GM11168 (cell line): ENCODE data around the gene FAM124A.

Experiments
- in situ Hi-C: fragments of 300-500 bp; cut with MboI; formaldehyde crosslinking; loops from one replicate; pipeline ENCODE4 v1.12.0; 2022; ENCODE audit warnings: low sequenced_read_pairs; ENCODE audit not compliant: unreplicated experiment

Gene FAM124A

DNA sequence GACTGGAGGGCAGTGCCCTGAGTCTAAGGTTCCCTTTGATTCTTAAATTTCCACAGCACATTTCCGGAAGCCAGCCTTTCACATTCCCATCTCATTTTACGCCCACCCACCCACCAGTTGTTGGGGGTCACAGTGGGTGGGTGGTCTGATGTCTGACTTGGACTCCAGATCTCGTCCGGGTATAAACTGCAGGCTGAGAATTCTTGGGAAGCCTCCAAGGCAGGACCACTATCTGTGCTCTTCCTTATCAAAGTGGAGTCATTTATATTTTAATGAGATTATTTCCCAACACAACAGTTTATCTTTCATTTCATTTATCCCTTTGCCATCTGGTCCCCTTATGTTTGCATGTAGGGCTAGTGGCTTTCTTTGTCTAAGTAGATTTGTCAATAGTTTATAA lies 3.6 kb upstream of the FAM124A start:
- in situ Hi-C loops, result no loop called here

- in situ Hi-C loops, result no loop called here
Measured at GRCh38 chr13:51220706-51221105, 1.5 kb upstream of the FAM124A start.

GRCh38 chr13:51221108-51221507 lies 1.1 kb upstream of the FAM124A start:
- in situ Hi-C loops, result no loop called here

GRCh38 chr13:51221674-51222036 lies 543 bp upstream of the FAM124A start:
- in situ Hi-C loops, result no loop called here

- in situ Hi-C loops, result no loop called here
Measured at GRCh38 chr13:51222686-51223559, 725 bp downstream of the FAM124A start.

GRCh38 chr13:51223560-51224270 lies 1.5 kb downstream of the FAM124A start:
- in situ Hi-C loops, result no loop called here

GRCh38 chr13:51225029-51225428 lies 2.8 kb downstream of the FAM124A start:
- in situ Hi-C loops, result no loop called here

- in situ Hi-C loops, result no loop called here
Measured at GRCh38 chr13:51227404-51227803, 5.2 kb downstream of the FAM124A start.

DNA sequence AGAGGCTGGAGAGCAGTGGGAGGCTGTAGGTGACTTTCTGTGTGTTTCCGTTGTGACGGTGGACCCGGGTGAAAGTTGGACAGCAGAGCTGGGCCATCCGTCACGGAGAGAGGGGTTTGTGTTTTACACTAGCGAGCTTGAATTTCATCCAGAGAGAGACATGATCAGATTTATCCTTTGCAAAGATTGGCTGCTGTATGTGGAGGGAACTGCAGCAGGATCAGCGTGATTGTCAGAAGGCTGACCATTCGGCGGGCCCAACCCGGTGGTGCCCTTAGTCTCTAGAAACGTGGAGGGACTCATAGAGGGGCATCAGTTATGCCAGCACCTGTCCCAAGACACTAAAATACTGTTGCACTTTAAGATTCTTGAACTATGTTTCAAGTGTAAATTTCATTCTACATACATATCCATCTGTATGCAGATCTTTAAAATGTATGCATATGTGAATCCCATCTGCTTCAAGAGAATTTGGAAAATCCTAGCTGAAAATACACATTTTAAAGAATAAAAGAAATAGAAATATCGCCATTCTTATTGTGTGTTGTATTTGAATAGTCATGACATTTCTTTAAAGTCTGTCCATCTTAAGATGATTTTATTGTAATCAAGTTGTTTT lies 7.0 kb downstream of the FAM124A start:
- in situ Hi-C loops, result no loop called here

- in situ Hi-C loops, result no loop called here
Measured at GRCh38 chr13:51229731-51230130, 7.5 kb downstream of the FAM124A start.

DNA sequence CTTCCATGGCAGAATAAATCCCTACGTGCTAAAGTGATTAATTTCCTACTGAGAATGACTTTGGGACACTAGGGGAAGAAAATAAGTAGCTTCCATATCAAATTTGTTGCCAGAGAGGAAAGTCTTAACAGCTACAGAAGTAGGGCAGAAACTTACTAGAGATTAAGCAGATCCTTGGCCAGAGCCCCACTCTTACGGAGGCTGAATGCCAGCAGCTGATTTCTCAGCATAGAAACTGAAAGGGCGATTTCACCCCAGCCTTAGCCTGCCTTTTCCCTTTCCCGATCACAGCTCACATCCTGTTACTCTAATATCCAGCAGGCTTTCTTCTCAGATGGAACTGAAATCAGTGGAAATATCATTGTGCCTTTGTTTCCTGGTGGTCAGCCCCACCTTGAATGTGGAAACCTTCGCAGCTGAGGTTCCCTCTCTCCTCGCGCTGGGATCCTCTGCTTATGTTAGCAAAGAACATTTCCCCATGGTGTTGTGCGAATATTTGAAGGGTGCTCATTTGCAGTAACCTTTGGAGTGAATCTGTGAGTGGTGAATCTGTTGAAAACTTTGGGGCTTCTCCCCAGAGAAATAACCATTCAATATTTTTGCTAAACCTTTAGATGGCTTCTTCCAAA lies 8.4 kb downstream of the FAM124A start:
- in situ Hi-C loops, result no loop called here

- in situ Hi-C loops, result no loop called here
Measured at GRCh38 chr13:51231456-51231855, 9.3 kb downstream of the FAM124A start.

DNA sequence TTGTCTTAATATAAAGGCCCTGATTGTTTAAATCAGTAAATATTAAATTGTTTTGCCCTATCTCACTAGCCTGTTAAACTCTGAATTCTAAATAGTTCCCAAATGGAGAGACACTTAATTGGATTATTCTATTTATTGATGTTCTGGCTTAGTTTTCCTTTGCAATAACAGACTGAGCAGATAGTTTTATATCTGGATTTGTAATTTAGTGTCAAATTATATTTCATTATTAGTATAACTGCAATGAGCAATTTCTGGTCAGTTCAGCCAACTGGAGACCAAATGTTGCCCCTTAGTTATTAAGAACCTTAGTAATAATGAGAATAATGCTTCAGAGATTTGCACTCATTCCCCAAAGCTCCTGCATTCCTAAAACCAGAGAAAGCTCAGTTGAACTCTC lies 10.1 kb downstream of the FAM124A start:
- in situ Hi-C loops, result no loop called here

- in situ Hi-C loops, result no loop called here
Measured at GRCh38 chr13:51233117-51233826, 11.1 kb downstream of the FAM124A start.

DNA sequence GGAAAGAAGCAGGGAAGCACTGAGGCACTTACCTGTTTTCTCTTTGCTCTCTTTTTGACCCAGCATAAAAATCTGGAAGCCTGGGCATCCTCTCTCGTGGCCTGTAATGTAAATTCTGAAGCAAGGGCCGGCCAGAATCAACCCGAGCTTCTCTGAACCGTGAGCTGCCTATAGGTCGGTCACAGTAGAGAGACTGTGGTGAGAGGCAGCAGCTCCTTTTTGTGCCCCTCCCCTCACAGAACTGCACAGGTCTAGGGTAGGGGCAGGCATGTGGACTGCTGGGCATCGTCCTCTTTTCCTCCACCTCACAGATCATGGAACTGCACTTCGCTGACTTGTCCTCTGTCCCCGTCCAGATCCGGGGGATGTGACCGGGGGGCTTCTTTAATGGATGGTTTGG lies 12.5 kb downstream of the FAM124A start:
- in situ Hi-C loops, result no loop called here

DNA sequence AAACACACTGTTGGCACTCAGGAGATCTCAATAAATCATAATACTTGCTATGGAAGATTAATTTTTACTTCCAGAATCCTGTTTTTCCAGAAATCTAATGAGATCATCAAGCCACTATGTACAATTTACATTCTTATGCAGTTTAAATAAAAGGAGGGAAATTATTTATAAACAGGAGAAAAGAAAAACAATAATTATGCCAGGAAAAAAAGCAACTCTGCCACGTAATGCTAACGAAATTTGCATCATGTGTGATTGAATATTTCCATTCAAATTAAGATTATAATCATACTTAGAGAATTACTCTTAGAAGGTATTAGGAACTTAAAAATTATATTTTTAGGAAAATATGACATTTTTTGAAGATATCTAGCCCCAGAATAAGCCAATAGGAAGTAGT lies 13.0 kb downstream of the FAM124A start:
- in situ Hi-C loops, result no loop called here

DNA sequence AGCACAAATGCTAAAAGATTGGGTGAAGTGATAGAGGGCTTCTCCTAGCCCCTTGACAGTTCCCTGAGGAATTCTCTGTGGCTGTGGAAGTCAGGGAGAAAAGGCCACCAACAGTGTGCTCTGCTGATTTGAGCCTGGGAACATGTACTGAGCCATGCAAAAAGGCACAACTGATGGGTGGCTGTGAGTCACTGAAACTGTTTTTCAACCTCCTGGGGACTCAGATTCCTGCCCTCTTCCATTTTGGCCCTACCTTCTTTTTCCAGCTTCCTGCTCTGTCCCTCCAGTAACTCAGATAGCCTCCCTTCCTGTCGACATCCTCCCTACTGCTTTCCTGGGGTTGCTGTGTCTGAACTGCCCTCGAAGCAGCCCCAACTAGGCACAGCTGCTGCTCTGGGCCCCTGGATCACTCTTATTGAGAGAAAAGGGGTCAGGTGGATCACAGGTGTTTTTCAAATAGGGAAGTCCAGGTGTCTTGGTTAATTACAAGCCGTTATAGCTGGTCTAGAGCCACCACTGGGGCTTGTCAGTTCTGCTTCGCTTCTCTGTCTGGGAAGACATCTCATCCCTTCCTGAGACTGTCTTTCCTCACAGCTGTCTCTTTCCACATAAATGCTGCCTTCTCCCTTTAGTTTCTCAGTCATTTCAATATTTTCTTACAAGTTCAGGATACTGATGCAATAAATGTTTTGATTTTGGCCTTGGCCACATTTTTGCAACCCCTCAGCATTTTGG lies 13.7 kb downstream of the FAM124A start:
- in situ Hi-C loops, result no loop called here

- in situ Hi-C loops, result no loop called here
Measured at GRCh38 chr13:51236491-51236792, 14.2 kb downstream of the FAM124A start.

DNA sequence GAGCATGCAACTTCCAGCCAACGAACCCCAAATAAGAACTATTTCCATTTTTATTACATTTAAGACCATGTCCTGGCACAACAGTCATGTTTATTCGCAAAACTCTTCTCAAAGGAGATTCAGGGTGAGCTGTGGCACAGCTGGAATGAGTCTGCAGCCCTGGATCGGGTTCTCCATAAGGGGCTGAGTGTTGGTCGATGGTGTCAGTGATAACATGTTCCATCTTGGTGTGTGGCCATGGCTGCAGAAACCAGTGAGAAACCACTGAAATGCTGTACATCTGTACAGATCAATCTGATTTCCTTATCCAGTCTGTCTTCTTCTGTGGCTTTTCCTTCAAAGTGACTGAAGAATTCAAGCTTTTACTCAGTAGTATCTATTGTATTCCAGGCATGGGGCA lies 15.2 kb downstream of the FAM124A start:
- in situ Hi-C loops, result no loop called here

DNA sequence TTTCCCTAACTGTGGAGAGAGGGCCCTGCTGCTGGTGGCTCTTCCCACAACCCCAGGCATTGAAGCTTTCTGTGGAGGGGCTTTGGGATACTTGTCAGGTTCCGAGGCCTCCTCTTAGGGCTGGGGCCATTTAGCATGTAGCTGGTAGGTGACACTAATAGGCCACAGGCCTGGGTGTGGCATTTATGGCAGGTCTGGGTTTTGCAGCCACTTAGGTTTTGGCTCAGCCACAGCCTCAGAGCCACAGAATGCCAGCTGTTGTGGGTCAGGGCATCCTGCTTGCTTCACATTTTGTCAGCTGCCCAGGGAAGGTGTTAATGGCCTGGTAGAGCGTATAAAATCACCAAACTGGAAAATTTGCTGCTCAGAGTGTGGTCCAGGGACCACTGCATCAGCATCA lies 15.7 kb downstream of the FAM124A start:
- in situ Hi-C loops, result no loop called here
